MV-4-11 (cell line): ENCODE measurements around the gene NBPF1.
"Not testable (repeated sequence)": the region's sequence is repeated elsewhere in the genome, so short reads cannot be mapped to it uniquely, and the experiment has no call there.

ENCODE experiments used
- DNase-seq: peaks from one replicate; lab custom pipeline; 2025; lab: John Stamatoyannopoulos, UW

Gene NBPF1

DNA sequence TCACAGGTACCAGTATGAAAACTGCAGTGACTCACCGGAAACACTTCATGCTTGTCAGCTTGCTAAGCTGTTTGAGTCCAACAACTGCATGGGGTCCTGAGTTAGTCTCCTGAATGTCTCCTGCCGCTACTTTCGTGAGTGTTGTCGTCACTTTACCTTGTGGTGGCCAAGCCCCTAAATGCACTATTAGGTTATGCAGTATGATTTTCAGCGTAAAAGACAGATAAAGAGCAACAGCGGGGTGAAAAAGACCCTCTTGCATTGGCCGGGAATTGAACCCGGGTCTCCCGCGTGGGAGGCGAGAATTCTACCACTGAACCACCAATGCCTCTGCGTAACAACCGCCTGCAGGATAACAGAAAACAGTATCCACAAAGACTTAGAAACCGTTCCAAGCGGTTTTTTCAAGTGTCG is 67.7 kb downstream of the NBPF1 start:
- DNase-seq, result not testable (repeated sequence)

DNA sequence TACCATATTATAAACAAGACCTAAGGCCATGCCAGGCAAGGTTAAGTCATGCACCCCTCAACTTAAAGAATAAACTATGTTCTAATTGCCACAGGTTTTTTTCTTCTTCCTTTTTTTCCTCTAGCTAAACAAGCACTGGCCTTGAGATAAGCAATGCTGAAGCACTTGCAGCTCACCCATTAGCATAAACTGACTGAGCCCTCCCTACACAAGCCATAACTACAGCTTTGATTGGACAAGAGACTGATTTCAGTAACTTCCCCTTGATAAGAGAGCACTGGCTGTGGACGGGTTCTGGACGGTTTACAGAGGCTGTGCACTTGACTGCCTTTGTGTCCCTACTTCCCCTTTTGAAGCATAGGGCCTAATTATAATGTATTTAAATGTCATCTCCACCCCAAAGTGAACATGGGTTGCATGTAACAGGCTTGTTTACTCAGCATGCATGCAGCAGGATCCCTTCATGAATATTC is 72.9 kb downstream of the NBPF1 start:
- peak; percentile 92 for DNase-seq

DNA sequence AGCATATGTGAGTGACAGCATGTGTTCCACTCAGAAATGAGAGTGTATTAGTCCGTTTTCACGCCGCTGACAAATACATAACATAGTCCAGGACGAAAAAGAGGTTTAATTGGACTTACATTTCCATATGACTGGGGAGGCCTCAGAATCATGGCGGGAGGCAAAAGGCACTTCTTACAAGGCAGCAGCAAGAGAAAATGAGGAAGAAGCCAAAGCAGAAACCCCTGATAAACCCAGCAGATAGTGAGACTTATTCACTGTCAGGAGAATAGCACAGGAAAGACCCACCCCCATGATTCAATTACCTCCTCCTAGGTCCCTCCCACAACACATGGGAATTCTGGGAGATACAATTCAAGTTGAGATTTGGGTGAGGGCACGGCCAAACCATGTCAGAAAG is 75.8 kb downstream of the NBPF1 start:
- DNase-seq, result not testable (repeated sequence)

DNA sequence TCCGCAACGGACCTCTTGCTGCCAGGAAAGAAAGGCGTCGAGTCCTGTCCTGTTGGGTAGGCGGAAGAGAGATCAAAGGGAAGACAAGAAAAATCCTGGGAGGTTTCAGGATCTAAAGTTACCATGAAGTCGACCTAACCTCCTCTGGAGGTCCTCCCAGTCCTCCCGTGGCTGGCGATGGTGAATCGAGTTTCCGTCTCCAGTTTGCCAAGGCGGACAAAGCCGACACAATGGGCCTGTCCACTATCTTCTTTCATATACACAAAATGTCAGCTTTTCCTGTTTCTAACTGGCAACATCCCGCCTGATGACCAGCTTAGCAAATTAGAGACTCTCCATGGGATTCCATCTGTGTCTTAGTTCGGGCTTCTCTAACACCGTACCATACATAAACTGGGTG is 76.6 kb downstream of the NBPF1 start:
- DNase-seq, result not testable (repeated sequence)

DNA sequence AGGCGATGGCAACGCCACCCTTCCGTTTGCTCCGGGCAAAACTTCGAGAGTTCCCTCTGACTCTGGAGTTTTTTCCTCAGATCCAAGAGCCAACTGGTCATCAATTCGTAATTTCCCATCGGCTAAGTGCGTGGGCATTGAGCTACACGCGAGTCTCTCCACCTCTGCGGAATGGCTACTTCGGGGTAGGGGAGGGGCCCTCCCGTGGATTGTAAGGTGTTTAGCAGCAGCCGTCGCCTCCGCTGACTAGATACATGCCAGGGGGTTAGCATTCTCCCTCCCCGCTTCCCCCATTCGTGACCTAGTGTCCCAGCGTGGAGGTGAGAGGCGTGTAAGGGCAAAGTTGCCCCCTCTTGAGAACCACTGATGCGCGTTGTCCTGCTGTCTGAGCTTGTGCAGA is 77.5 kb downstream of the NBPF1 start:
- DNase-seq, result not testable (repeated sequence)

DNA sequence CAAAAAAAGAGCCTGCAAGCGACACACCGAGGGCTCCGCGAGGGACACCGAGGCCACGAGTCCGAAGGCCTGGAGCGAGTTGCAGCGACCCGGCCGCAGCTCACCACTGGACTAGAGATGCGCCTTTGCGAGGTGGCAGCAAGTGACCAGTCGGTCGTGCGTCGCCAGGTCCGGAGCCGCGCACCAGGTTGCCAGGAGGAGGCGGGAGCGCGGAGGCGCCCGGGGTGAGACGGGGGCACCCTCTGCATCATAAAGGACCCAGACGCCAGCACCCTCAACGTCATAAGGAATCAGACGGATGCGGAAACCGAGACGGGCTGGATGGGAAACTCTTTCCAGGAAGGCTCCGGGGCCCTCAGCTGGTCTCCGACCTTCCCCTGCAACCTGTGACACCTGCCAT is 77.9 kb downstream of the NBPF1 start:
- not testable (repeated sequence) for DNase-seq

DNA sequence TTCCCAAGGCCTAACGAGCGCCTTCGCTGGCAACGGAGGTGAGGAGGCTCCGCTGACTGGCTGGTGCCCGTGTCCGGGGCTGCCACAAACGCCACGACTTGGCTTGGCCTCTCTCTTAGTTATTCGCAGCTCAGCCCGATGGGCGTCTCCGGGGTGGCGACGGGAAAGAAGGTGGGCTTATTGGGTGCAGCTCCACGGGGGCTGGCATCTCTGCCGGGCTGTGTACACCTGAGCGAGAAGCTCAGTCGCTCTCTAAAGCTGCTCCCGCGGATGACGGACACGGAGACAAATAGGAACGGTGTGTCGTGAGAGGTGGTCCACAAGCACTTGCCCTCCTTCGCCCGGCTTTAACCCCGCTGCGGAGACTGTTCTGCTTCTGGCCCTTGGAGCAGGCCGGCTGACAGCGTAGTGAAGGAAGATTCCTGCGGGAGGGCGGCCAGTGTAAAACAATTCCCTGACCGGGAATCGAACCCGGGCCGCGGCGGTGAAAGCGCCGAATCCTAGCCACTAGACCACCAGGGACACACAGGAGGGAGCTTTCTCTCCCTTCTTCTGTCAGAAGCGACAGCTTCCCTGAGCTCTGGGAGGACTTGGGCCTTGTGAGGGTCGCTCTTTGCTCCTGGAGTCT is 78.4 kb downstream of the NBPF1 start:
- DNase-seq, result not testable (repeated sequence)

DNA sequence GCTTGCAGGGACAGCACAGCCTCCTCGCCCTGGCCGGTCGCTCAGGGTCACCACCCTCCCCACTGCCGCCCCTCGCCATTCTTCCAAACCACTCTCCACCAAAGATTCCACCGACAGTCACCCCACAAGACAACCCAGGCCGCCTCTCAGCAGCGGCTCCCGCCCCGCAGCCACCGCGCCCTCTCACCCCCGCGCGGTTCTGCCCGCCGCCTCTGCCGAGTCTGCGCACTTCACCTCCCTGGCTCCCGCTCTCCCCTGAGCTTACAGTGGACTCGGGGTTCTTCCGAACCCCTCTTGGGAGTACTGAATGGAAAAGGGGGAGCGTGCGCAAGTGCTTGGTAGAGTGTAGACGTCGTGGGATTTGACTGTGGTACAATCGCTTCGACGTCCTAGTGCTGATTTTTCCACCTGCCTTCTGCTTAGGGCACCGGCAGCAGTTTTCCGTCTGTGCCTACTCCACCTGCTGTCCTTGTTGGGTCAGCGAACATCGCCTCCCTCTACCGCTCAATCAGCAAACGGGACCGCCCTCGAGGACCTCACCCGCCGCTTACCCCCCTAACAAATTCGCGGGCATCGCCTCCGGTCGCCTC is 79.0 kb downstream of the NBPF1 start:
- DNase-seq, result not testable (repeated sequence)

DNA sequence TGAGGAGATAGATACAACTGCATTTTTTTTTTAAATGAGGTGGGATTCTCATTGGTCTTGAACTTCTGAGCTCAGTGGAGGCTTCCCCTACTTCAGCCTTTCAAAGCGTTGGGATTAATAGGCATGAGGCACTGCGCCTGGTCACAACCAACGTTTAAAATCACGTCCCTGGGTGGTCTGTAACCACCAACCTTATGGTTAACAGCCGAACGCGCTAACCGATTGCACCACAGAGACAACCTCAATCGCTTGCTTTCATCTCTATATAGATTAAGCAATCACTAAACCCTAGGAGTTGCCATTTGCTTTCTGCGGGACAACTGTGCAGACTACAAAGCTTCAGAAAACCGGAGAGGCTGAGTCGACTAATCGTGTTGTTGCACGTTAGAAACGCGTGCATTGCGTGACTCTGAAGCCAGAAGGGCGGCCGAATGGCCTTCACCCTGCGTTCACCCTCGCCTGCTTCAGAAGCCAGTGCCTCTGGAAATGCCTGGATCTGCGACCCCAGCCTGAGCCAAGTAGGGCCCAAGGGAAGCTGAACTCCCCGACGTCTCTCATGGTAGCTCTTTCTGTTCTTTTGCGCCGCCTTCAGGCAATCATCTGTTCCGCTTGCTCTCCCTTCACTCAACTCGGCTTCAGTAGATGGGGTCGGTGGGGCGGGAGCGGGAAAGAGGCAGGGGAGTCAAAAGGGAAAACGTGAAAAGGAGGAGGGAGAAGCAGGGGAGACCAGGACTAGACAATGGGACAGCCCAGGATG is 81.0 kb downstream of the NBPF1 start:
- DNase-seq, result peak; percentile 15

DNA sequence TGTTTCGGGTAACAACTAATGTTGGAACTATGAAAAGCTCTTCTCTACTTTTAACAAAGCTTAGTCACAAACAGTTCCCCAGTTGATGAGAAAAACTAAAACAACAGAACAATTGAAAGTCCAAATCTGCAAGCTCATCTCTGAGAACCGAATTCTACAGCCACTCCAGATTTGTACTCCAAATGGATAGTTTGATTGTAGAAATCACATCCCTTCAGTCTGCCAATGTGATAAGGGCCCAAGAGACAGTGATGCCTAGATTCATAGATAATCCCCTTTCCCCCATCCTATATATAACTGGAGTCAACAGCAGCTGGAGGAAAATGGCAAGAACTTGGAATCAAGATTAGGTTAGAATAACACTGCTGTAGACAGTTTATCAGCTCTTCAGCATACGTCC is 85.0 kb downstream of the NBPF1 start:
- DNase-seq, result not testable (repeated sequence)

DNA sequence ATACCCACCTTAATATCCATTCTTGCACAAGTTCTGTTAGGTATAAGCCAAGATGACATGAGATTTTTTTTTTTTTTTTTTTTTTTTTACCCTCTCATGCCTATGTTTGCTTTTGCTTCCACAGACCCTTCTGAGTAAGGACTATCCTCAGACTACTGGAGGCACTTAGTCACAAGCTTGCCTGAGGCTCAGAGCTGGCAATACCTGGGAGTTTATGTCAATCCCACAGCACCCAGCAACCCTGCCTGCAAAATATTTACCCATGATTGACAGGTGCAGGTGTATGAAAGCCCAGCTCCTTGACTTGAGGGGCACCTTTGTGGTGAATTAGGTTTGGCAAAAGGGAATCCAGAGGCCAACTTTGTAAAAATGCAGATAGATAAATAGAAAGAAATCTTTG is 87.6 kb downstream of the NBPF1 start:
- not testable (repeated sequence) for DNase-seq

DNA sequence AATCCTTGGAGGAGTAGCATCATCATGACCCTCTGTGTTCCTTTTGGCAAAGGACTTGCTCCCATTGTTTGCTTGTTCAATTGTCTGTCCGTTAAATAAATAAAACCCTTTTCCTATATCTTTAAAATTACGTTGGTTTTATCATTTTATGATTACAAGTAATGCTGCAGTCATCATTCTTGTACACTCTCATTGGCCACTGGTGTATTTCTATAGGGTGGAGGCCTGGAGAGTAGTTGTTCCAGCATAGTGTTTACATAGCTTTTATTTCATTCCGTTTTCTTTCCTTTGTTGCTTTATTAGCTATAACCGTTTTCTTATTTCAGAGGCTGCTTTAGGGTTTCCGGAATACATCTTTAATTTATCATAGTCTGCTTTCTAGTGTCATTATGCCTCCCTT is 91.7 kb downstream of the NBPF1 start:
- not testable (repeated sequence) for DNase-seq

DNA sequence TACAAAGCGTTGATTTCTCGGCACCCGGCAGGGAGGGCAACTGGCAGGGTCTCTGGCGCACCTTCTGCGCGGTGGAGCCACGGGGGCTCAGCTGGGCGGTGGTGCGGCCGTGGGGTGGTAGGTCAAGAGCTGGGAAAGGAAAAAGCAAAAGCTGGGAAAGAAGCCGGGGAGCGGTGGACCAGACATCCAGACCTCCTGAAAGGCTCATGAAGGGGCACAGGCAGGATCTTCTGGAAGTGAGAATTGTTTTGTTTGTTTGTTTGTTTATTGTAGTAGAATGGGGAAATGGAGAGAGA is 92.1 kb downstream of the NBPF1 start:
- no peak for DNase-seq

DNA sequence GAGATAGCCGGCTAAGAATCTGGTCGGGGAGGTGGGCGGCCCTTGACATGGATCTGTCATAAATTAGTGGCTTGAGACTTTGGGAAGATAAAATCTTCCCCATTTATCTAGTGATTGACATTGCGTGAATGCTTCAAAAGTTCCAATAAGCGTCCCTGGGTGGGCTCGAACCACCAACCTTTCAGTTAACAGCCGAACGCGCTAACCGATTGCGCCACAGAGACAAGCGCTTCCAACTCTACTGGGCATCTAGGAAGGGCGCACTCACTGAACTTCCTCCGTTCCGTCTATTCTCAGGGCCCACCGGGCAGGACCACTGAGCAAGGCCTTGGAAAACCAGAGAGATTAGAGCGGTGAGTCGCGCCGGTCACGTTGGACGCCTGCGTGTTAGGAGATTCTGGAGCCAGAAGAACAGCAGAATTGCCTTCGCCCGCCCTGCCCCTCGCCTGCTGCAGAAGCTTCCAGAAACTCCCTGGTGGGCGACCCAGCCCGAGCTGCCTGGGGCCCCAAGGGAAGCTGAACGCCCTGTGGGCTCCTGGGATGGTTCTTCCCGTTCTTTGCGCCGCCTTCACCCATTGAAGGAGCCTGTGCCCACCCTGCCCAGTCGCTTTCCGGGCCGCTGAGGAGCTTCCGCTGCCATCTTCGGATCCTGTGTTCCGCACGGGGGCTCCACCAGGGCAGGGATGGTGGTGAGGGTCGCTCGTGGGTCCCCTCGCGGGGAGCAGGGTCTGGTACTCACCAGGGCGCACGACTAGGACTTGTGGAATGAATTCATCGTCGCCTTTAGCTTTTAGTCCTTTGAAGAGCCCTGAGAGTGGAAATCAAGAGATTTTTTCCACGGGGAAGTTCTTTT is 92.7 kb downstream of the NBPF1 start:
- DNase-seq, result not testable (repeated sequence)

DNA sequence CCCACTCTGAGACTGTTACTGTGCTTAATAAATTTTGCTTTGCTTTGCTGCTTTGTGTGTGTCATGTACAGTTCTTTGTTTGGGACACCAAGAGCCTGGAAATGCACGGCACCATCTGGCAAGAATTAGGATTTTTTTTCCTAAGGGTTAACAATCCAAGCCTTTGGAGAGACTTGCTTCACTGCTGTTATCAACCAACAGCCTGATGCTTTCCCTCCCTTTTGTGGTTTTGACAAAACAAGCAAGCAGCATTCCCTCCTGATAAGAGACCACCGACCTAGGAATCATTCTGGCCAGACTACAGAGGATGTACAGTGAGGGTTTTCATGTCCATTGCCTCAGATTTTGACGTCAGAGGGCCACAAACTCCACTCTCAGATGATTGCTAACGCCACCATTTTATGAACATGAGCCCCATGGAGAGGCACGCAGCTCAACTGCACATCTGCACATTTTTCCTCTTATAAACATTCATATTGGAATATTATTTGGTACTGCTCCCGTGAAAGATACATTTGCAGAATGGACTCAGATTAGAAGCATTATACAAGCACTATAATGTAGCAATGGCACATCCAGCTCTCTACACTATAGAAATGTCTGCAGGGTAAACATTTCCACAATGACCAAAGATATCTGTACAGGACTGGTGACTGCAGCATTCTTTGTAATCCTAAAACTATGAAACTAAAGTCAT is 94.0 kb downstream of the NBPF1 start:
- not testable (repeated sequence) for DNase-seq

DNA sequence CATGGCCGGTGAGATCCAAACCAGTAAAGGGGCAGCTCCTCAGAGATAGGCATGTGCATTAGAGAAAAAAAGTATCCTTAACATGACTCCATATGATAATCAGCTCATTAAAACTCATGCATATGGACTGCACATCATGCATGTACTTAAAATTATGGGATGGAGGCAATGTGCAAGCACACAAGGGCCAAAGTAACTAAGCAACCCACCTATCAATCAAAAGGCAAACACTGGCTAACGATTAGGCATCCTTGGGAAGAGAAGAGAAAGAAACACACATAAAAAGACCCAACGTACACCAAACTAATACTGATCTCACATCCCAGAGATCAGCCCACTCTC is 94.5 kb downstream of the NBPF1 start:
- not testable (repeated sequence) for DNase-seq

DNA sequence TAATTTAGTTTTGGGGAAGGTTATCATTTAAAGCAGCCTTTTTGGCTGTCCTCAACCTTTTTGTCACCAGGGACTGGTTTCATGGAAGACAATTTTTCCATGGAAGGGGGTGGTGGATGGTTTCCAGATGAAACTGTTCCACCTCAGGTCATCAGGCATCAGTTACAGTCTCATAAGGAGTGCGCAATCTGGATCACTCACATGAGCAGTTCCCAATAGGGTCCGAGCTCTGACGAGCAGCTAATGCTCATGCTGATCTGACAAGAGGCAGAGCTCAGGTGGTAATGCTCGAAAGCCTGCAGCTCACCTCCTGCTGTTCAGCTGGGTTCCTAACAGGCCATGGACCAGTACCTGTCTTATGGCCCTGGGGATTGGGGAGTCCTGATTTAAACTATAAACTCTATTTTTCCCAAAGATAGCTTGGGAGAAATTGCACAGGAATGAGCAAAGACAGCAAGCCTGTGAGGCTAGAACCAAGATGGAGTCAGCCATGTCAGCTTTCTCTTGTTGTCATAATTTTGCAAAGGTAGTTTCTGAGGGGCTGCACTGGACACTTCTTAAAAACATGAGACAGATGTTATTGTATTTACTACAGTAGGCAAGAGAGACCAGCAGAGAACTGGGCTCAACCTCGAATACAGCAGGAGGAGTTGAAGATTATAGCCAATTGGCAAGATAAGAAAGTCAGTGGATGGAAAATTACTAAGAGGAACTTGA is 96.5 kb downstream of the NBPF1 start:
- DNase-seq, result not testable (repeated sequence)

DNA sequence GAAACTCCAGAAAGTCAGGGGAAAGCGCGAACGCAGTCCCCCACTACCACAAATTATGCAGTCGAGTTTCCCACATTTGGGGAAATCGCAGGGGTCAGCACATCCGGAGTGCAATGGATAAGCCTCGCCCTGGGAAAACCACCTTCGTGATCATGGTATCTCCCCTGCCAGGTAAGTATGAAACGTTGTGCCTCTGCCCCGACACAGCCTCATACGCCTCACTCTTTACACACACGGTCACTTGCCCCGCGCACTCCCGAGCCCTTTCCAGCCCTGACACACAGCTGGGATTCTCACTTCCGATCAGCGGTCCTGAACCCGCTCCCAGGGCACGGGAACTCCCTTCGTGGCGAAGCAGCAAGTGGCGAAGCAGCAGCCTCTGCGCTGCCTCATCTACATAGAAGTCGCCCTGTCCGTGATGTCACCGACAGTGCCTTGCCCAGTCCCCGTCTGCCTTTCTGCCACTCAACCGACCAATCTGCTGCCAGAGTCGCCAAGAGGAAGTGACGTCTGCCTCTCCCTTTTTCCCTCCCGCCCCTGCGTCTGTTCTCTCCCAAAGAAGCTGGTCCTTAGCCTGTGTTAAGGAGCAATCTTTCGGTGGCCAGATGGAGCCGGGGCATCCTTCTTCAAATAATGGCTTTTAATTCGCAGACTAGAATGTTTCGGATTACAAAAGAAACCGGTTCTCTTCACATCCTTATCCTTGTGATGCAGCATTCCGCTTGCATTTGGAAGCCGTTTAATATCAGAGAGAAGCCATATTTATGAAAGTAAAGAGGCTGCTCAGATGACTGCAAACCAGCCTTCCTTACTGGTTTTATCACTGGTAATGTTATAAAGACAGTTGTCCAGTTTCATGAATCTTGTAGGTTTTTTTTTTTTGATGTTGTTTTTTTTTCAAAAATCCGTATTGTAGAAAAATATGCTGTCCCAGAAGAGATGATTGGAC is 99.0 kb downstream of the NBPF1 start, which contains the start of gene RNU1-1:
TSS of gene RNU1-1 (minus strand) at position 179 of the 949 bp plus-strand sequence.
- peak; percentile 83 for DNase-seq

DNA sequence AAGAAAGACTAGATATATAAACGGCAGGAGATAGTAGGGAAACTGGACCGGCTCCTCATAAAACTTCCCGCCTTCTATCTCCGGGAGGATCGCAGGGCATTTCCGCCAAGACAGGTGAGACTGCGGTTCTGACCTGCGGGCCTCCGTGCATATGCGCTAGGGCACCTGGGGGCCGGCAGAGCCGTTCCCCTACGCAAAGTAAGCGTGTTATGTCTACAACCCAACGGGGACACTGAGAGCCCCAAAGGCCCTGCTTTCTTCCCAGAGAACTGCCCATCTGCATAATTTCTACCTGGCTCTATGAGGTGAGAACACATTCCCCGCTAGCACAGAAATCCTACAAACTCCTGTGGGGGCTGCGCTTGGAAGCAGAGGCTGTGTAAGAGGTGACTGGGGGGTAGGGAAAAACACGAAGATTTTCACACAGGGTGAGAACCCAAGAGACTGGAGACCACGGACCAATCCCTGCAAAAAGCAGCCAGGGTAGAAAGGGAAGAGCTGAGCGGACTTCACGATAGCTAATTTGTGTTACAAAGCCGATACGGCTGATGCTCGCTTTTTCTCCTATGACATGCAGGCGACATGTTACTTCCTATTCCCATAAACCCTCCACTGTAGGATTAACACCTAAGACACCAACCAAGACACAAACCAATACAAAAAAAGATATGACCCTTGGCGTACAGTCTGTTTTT is 99.8 kb downstream of the NBPF1 start:
- peak; percentile 98 for DNase-seq
